ENCODE data around the gene KDSR.

Gene KDSR

DNA sequence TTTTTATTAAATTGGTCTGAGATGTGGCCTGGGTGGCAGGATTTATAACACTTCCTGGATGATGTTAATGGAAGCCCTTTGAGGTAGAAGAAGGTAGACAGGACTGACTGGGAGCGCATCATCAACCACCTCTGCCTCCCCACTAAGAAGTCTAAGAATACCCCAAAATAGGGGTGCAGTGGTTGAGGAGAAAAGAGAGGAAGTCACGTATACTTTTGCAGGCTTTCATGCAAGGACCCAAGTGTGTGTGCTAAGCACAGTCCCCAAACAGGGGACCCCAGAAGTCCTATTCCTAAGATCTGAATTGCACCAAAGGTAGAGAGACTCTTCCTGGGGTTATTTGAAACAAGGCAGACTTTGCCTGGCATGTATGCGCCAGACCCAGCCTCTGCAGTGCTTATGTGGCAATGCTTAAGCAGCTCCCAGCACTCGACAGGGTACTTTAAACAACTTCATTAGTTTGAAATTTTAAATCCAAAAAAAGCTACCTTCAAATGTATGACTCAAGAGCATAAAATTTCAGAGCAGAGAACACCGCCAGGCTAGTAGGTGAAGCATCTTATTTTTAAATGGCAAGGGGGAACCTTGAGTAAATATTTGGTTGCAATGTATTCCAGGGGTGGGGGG, 82.7 kb downstream of the KDSR start:
- DNase-seq (ENCODE audit: low spot score), result no peak

DNA sequence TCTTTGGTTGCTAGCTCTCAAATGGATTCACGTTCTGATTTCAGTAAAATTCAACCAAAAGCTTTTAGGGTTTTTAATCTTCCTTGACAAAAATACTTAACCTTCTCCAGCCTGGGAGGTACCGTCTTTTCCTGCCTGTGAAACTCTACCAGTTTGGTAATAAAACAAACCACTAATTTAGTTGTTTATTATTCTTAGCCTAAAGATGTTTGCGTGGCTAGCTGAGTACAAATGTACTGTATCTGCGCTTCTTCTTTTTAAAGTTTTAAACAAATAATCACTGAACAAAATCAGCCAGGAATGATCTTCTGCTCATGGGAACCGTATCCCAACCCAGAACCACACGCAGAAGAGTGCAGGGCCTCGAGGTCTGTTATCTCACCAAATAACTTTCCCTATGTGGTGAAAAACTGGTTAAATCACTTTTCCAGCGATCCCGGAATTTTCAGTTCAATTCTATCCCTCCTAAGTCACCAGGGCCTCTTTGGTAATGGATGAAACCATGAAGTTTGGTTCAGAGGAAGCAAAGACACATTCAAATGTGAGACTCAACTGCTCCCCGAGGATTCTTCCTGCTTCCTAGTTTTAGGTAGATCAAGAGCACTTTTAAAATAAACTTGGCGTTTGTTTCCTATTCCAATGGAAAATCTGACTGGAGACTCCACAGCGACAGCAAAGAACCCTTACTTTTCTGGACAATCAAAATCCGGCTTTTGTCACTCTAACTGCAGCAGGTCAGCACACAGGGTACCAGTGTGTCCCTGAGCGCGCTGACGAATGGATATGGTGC, 83.5 kb downstream of the KDSR start:
- no peak for DNase-seq (ENCODE audit: low spot score)

DNA sequence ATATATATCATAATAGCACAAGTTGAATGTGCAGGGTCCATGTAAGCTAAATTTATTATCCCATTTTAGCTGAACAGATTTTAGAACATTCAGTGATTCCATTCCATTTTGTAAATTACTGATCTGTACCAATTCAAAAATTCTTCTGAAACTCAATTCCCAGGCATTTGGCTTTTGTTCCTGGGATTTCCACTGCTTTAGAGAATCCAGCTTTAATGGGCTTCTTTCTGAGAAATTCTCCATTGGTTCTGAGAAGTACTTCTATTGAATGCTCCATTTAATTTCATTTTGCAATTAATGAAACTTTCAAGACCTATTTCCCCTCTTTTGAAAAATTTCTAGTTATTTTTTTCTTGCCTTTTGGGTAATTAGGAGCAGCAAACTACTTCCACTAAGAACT, 84.2 kb downstream of the KDSR start:
- DNase-seq (ENCODE audit: low spot score), result no peak

Measured in globus pallidus (tissue), 1 donor.